Esophagus squamous epithelium (tissue), 5 donors: ENCODE results near the gene CACNB1. TPM values are rescaled to one million over a fixed set of nuclear protein-coding genes. Genes with fewer than 3 reads are reported as not detected.
"Not testable (repeated sequence)": the region's sequence is repeated elsewhere in the genome, so short reads cannot be mapped to it uniquely, and the experiment has no call there.

Experiments used
- DNase-seq: peaks from one replicate; lab custom pipeline; 2025; lab: John Stamatoyannopoulos, UW
- H3K27ac ChIP-seq, 4 donors: fragments of 200-600 bp; sonication (generic); one replicate each; pipeline ENCODE4 v1.5.1; 2016 to 2019; ENCODE audit warnings: mild to moderate bottlenecking in 1 of 4
- H3K27me3 ChIP-seq, 4 donors: fragments of 200-600 bp; sonication (generic); 1 replicate in 3 of 4; 2 replicates in 1 of 4; pipeline versions ENCODE4 v1.5.1 to v1.6.0; 2017 to 2021; ENCODE audit warnings: antibody characterized with exemption in 1 of 4
- H3K36me3 ChIP-seq, 3 donors: fragments of 200-600 bp; sonication (generic); one replicate each; pipeline ENCODE4 v1.5.1; 2016 to 2019
- H3K4me1 ChIP-seq, 3 donors: fragments of 200-600 bp; sonication (generic); one replicate each; pipeline ENCODE4 v1.5.1; 2017 to 2019
- H3K4me3 ChIP-seq, 4 donors: fragments of 200-600 bp; sonication (generic); 1 replicate in 3 of 4; 2 replicates in 1 of 4; pipeline ENCODE4 v1.5.1; 2016 to 2019; ENCODE audit warnings: mild to moderate bottlenecking in 2 of 4, moderate library complexity in 1 of 4
- H3K9me3 ChIP-seq, 3 donors: fragments of 200-600 bp; sonication (generic); one replicate each; pipeline ENCODE4 v1.5.1; 2016 to 2019
- CTCF ChIP-seq, 6 experiments: fragments of 450-650 bp in 4 of 6; fragments of 200-600 bp in 2 of 6; sonication (generic) in 2 of 6; IDR thresholded peaks; one replicate each; pipeline ENCODE4 v1.5.1; 2016 to 2019; ENCODE audit warnings: antibody characterized with exemption in 6 of 6, mild to moderate bottlenecking in 4 of 6, moderate library complexity in 4 of 6
- POLR2A ChIP-seq, 4 donors: fragments of 450-650 bp; IDR thresholded peaks; one replicate each; pipeline ENCODE4 v1.6.1; 2017; ENCODE audit warnings: antibody characterized with exemption in 4 of 4, mild to moderate bottlenecking in 4 of 4, moderate library complexity in 3 of 4
- WGBS, 2 donors: methylation state at CpG; one replicate each; pipeline ENCODE4 v1.1.5; 2018; 5-methylcytosine and 5-hydroxymethylcytosine counted together
- intact Hi-C: fragments of 100-400 bp; cut with DNase I; formaldehyde crosslinking; loops from one replicate; pipeline ENCODE4 v1.15.0; 2022
- total RNA-seq, 4 donors: library from RNA; depleted of rRNA; stranded (reverse); fragments of >200 nt; gene quantifications; one replicate each; pipeline ENCODE4 v1.1.0, GENCODE V29; 2016
- donor health status: DM: yes; HTN: yes; CAD: no.

Gene CACNB1
- total RNA-seq, 4 donors from 2014 or later: 0.53 to 3.6 (median 0.99) TPM

GRCh38 chr17:39169518-39169917, 28.0 kb downstream of the CACNB1 start:
- DNase-seq: no peak
- TF ChIP-seq CTCF (IDR thresholded peaks at IDR 0.05): no peak
- TF ChIP-seq POLR2A (IDR thresholded peaks at IDR 0.05): no peak
- Histone ChIP-seq H3K9me3 (no peaks in the 10 kb centered on the region), H3K4me1 (peaks cover 13 to 48% (median 22%) of the 10 kb centered on the region in 3 donors), H3K27me3 (peaks cover 0 to 16% (median 0%) of the 10 kb centered on the region in 4 donors), H3K27ac (no peak overlapping the region), H3K36me3 (no peaks in the 10 kb centered on the region), H3K4me3 (no peak overlapping the region)
- intact Hi-C loops: no loop called here
- WGBS, 2 donors: 78 to 80% methylated on average over 3 of the region's 3 CpGs

GRCh38 chr17:39169101-39169500, 28.4 kb downstream of the CACNB1 start:
- peaks cover 15 to 48% (median 27%) of the 10 kb centered on the region in 3 donors for H3K4me1 ChIP-seq
- H3K27ac ChIP-seq: no peak overlapping the region
- H3K4me3 ChIP-seq: no peak overlapping the region
- intact Hi-C loops: no loop called here
- TF ChIP-seq POLR2A (IDR thresholded peaks at IDR 0.05): no peak
- no peak for TF ChIP-seq CTCF (IDR thresholded peaks at IDR 0.05)
- H3K27me3 ChIP-seq: peaks cover 0 to 16% (median 0%) of the 10 kb centered on the region in 4 donors
- WGBS, 2 donors: 74 to 86% methylated on average over 12 to 14 of the region's 14 CpGs
- no peak for DNase-seq
- no peaks in the 10 kb centered on the region for H3K9me3 ChIP-seq
- H3K36me3 ChIP-seq: no peaks in the 10 kb centered on the region

- H3K27me3 ChIP-seq: peaks cover 0 to 16% (median 0%) of the 10 kb centered on the region in 4 donors
- intact Hi-C loops: not testable (repeated sequence)
Observed at GRCh38 chr17:39168503-39168902, 29.0 kb downstream of the CACNB1 start.

GRCh38 chr17:39167476-39167875, 30.0 kb downstream of the CACNB1 start:
- no peaks in the 10 kb centered on the region for H3K9me3 ChIP-seq
- TF ChIP-seq POLR2A (IDR thresholded peaks at IDR 0.05) (no peak), CTCF (IDR thresholded peaks at IDR 0.05) (no peak)
- peaks cover 15 to 50% (median 31%) of the 10 kb centered on the region in 3 donors for H3K4me1 ChIP-seq
- H3K27me3 ChIP-seq: peaks cover 0 to 16% (median 0%) of the 10 kb centered on the region in 4 donors
- H3K36me3 ChIP-seq: no peaks in the 10 kb centered on the region
- no peak overlapping the region for H3K4me3 ChIP-seq
- no peak for DNase-seq
- no peak overlapping the region for H3K27ac ChIP-seq
- intact Hi-C loops: no loop called here
- WGBS, 2 donors: 13 to 45% methylated on average over 2 of the region's 2 CpGs

More at GRCh38 chr17:39168503-39168902, 29.0 kb downstream of the CACNB1 start:
- H3K36me3 ChIP-seq, H3K27ac ChIP-seq, H3K4me3 ChIP-seq, DNase-seq, H3K9me3 ChIP-seq: not testable (repeated sequence)
- WGBS, 2 donors: 92 to 96% methylated on average over 8 of the region's 10 CpGs
- peaks cover 15 to 50% (median 31%) of the 10 kb centered on the region in 3 donors for H3K4me1 ChIP-seq

GRCh38 chr17:39166437-39167335, 30.8 kb downstream of the CACNB1 start:
- no peak overlapping the region for H3K4me3 ChIP-seq
- WGBS, 2 donors: 25 to 46% methylated on average over 5 to 6 of the region's 7 CpGs
- peak overlapping the region in 1 of 4 donors; percentile 5 for H3K27ac ChIP-seq
- TF ChIP-seq CTCF (IDR thresholded peaks at IDR 0.05) (no peak), POLR2A (IDR thresholded peaks at IDR 0.05) (no peak)
- peaks cover 15 to 42% (median 31%) of the 10 kb centered on the region in 3 donors for H3K4me1 ChIP-seq
- peaks cover 0 to 16% (median 0%) of the 10 kb centered on the region in 4 donors for H3K27me3 ChIP-seq
- H3K36me3 ChIP-seq: no peaks in the 10 kb centered on the region
- no peaks in the 10 kb centered on the region for H3K9me3 ChIP-seq
- intact Hi-C loops: no loop called here
- DNase-seq: no peak
